ENCODE results near the gene CDH4. TPM values are rescaled to one million over a fixed set of nuclear protein-coding genes. Genes with fewer than 3 reads are reported as not detected.

The CDH4 gene
- total RNA-seq, 1 donor from 2014 or later, result 2.9 TPM

- H3K9me3 Mint-ChIP-seq, result peaks cover 2% of the 10 kb centered on the region
- H3K4me1 Mint-ChIP-seq, result peaks cover 17% of the 10 kb centered on the region
- Histone ChIP-seq H2AFZ (replicated peaks) (no peak overlapping the region), H3K27me3 (no peaks in the 10 kb centered on the region), H3K9me3 (ENCODE audit: low read depth) (no peaks in the 10 kb centered on the region), H3K4me3 (no peak overlapping the region), H3K36me3 (no peaks in the 10 kb centered on the region), H3K4me2 (no peak overlapping the region), H3F3A (ENCODE audit: low read depth) (no peaks in the 10 kb centered on the region), H4K20me1 (ENCODE audit: low read depth) (no peaks in the 10 kb centered on the region), H3K9ac (no peak overlapping the region), H3K27ac (no peak overlapping the region), H3K79me2 (ENCODE audit: low read depth) (no peaks in the 10 kb centered on the region), H3K4me1 (no peaks in the 10 kb centered on the region)
- H3K4me3 Mint-ChIP-seq, result no peak overlapping the region
- no peak for TF ChIP-seq EZH2 (IDR thresholded peaks at IDR 0.05)
- peak overlapping the region; percentile 42 for H3K27ac Mint-ChIP-seq
- no peak for DNase-seq (ENCODE audit: low spot score)
- peaks cover 3% of the 10 kb centered on the region for H3K27me3 Mint-ChIP-seq (ENCODE audit: insufficient read depth, low read depth)
- no peaks in the 10 kb centered on the region for H3K36me3 Mint-ChIP-seq
Observed at GRCh38 chr20:61538183-61538942, 286.3 kb downstream of the CDH4 start.

GRCh38 chr20:61538943-61539265, 286.8 kb downstream of the CDH4 start:
- Mint-ChIP-seq H3K4me3 (no peak overlapping the region), H3K27me3 (ENCODE audit: insufficient read depth, low read depth) (peaks cover 3% of the 10 kb centered on the region), H3K9me3 (peaks cover 2% of the 10 kb centered on the region), H3K4me1 (peaks cover 17% of the 10 kb centered on the region), H3K36me3 (no peaks in the 10 kb centered on the region), H3K27ac (no peak overlapping the region)
- no peak overlapping the region for H3K4me2 ChIP-seq
- no peaks in the 10 kb centered on the region for H4K20me1 ChIP-seq (ENCODE audit: low read depth)
- no peak overlapping the region for H3K27ac ChIP-seq
- H3K9me3 ChIP-seq (ENCODE audit: low read depth), result no peaks in the 10 kb centered on the region
- H3K36me3 ChIP-seq, result no peaks in the 10 kb centered on the region
- H3K27me3 ChIP-seq, result no peaks in the 10 kb centered on the region
- H3F3A ChIP-seq (ENCODE audit: low read depth), result no peaks in the 10 kb centered on the region
- no peaks in the 10 kb centered on the region for H3K79me2 ChIP-seq (ENCODE audit: low read depth)
- H2AFZ ChIP-seq (replicated peaks), result no peak overlapping the region
- no peak for DNase-seq (ENCODE audit: low spot score)
- TF ChIP-seq EZH2phosphoT487 (IDR thresholded peaks at IDR 0.05) (no peak), EZH2 (IDR thresholded peaks at IDR 0.05) (no peak)
- TF ChIP-seq, protein P1, sequence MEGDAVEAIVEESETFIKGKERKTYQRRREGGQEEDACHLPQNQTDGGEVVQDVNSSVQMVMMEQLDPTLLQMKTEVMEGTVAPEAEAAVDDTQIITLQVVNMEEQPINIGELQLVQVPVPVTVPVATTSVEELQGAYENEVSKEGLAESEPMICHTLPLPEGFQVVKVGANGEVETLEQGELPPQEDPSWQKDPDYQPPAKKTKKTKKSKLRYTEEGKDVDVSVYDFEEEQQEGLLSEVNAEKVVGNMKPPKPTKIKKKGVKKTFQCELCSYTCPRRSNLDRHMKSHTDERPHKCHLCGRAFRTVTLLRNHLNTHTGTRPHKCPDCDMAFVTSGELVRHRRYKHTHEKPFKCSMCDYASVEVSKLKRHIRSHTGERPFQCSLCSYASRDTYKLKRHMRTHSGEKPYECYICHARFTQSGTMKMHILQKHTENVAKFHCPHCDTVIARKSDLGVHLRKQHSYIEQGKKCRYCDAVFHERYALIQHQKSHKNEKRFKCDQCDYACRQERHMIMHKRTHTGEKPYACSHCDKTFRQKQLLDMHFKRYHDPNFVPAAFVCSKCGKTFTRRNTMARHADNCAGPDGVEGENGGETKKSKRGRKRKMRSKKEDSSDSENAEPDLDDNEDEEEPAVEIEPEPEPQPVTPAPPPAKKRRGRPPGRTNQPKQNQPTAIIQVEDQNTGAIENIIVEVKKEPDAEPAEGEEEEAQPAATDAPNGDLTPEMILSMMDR (IDR thresholded peaks at IDR 0.05), result no peak
- H3K9ac ChIP-seq, result no peak overlapping the region
- no peak overlapping the region for H3K4me3 ChIP-seq
- H3K4me1 ChIP-seq, result no peaks in the 10 kb centered on the region

GRCh38 chr20:61539706-61540360, 287.8 kb downstream of the CDH4 start:
- no peaks in the 10 kb centered on the region for H3K27me3 ChIP-seq
- no peak overlapping the region for H3K9ac ChIP-seq
- no peak overlapping the region for H3K27ac Mint-ChIP-seq
- no peak overlapping the region for H3K4me2 ChIP-seq
- TF ChIP-seq EZH2phosphoT487 (IDR thresholded peaks at IDR 0.05), result no peak
- TF ChIP-seq, protein P1 (IDR thresholded peaks at IDR 0.05), result no peak
- no peak for TF ChIP-seq EZH2 (IDR thresholded peaks at IDR 0.05)
- no peaks in the 10 kb centered on the region for H3K79me2 ChIP-seq (ENCODE audit: low read depth)
- no peak overlapping the region for H2AFZ ChIP-seq (replicated peaks)
- no peak for DNase-seq (ENCODE audit: low spot score)
- H3K36me3 Mint-ChIP-seq, result no peaks in the 10 kb centered on the region
- H3F3A ChIP-seq (ENCODE audit: low read depth), result no peaks in the 10 kb centered on the region
- no peaks in the 10 kb centered on the region for H3K4me1 ChIP-seq
- no peaks in the 10 kb centered on the region for H3K36me3 ChIP-seq
- no peak overlapping the region for H3K4me3 ChIP-seq
- H3K4me1 Mint-ChIP-seq, result peaks cover 17% of the 10 kb centered on the region
- no peak overlapping the region for H3K4me3 Mint-ChIP-seq
- H3K27me3 Mint-ChIP-seq (ENCODE audit: insufficient read depth, low read depth), result peaks cover 3% of the 10 kb centered on the region
- no peaks in the 10 kb centered on the region for H3K9me3 ChIP-seq (ENCODE audit: low read depth)
- H4K20me1 ChIP-seq (ENCODE audit: low read depth), result no peaks in the 10 kb centered on the region
- no peak overlapping the region for H3K27ac ChIP-seq
- peaks cover 2% of the 10 kb centered on the region for H3K9me3 Mint-ChIP-seq

- no peak overlapping the region for H3K4me3 Mint-ChIP-seq
- no peak for TF ChIP-seq EZH2phosphoT487 (IDR thresholded peaks at IDR 0.05)
- TF ChIP-seq, protein P1 (IDR thresholded peaks at IDR 0.05), result no peak
- no peak for TF ChIP-seq EZH2 (IDR thresholded peaks at IDR 0.05)
Observed at GRCh38 chr20:61541537-61541936, 289.5 kb downstream of the CDH4 start.

More at GRCh38 chr20:61541537-61541936, 289.5 kb downstream of the CDH4 start:
- DNase-seq (ENCODE audit: low spot score), result no peak
- Histone ChIP-seq H3K27me3 (no peaks in the 10 kb centered on the region), H3K4me2 (no peak overlapping the region), H3K4me3 (no peak overlapping the region), H2AFZ (replicated peaks) (no peak overlapping the region), H3K79me2 (ENCODE audit: low read depth) (no peaks in the 10 kb centered on the region), H3K27ac (no peak overlapping the region), H4K20me1 (ENCODE audit: low read depth) (no peaks in the 10 kb centered on the region), H3F3A (ENCODE audit: low read depth) (no peaks in the 10 kb centered on the region), H3K9me3 (ENCODE audit: low read depth) (no peaks in the 10 kb centered on the region), H3K4me1 (no peaks in the 10 kb centered on the region), H3K9ac (no peak overlapping the region), H3K36me3 (no peaks in the 10 kb centered on the region)
- Mint-ChIP-seq H3K9me3 (peaks cover 2% of the 10 kb centered on the region), H3K36me3 (no peaks in the 10 kb centered on the region), H3K27me3 (ENCODE audit: insufficient read depth, low read depth) (peaks cover 2% of the 10 kb centered on the region), H3K27ac (no peak overlapping the region), H3K4me1 (peaks cover 16% of the 10 kb centered on the region)

Data from neural progenitor cell (in vitro differentiated cells).